HK-2 (cell line): ENCODE measurements around the gene SKIL.

Source experiments
- DNase-seq: peaks from one replicate; pipeline ENCODE4 v3.0.0-alpha.2; 2018; ENCODE audit not compliant: unreplicated experiment

Gene SKIL

GRCh38 chr3:170387950-170388349 is 30.4 kb downstream of the SKIL start:
- no peak for DNase-seq

GRCh38 chr3:170391108-170391507 is 33.6 kb downstream of the SKIL start:
- no peak for DNase-seq

GRCh38 chr3:170397685-170398084 is 40.2 kb downstream of the SKIL start:
- DNase-seq, result no peak

- no peak for DNase-seq
Observed at GRCh38 chr3:170405101-170405500, 47.6 kb downstream of the SKIL start.

GRCh38 chr3:170410428-170411029 is 53.0 kb downstream of the SKIL start:
- DNase-seq, result no peak

GRCh38 chr3:170413291-170413690 is 55.8 kb downstream of the SKIL start:
- DNase-seq, result no peak

- DNase-seq, result peak; percentile 54
Observed at GRCh38 chr3:170414202-170414663, 56.7 kb downstream of the SKIL start.

GRCh38 chr3:170417090-170417489 is 59.6 kb downstream of the SKIL start:
- DNase-seq, result no peak

- peak; percentile 76 for DNase-seq
Observed at GRCh38 chr3:170418422-170419398, 61.2 kb downstream of the SKIL start, which contains the start of gene CLDN11. TSS of gene CLDN11 (plus strand) at chr3:170418868. CDS start at chr3:170419067, 199 bp downstream.

GRCh38 chr3:170419557-170420087 is 62.1 kb downstream of the SKIL start:
- DNase-seq, result peak; percentile 67

- DNase-seq, result peak; percentile 42
Observed at GRCh38 chr3:170420307-170420821, 62.8 kb downstream of the SKIL start.

- DNase-seq, result no peak
Observed at GRCh38 chr3:170421111-170421641, 63.7 kb downstream of the SKIL start.

GRCh38 chr3:170421758-170422157 is 64.2 kb downstream of the SKIL start:
- DNase-seq, result no peak

- DNase-seq, result no peak
Observed at GRCh38 chr3:170423001-170423615, 65.6 kb downstream of the SKIL start.

- DNase-seq, result no peak
Observed at GRCh38 chr3:170424879-170425278, 67.4 kb downstream of the SKIL start.

- no peak for DNase-seq
Observed at GRCh38 chr3:170425491-170426239, 68.2 kb downstream of the SKIL start.

GRCh38 chr3:170426240-170426797 is 68.8 kb downstream of the SKIL start:
- DNase-seq, result no peak

- no peak for DNase-seq
Observed at GRCh38 chr3:170428095-170428494, 70.6 kb downstream of the SKIL start.

- no peak for DNase-seq
Observed at GRCh38 chr3:170429050-170429449, 71.5 kb downstream of the SKIL start.

- no peak for DNase-seq
Observed at GRCh38 chr3:170431054-170431453, 73.5 kb downstream of the SKIL start.

GRCh38 chr3:170432416-170432815 is 74.9 kb downstream of the SKIL start:
- no peak for DNase-seq
